NCI-H748 treated with DMSO at 0.1 percent for 48 hours (cell line): Measurements from ENCODE around the gene ROR2.
A peak's percentile ranks its signal among the peaks of the same experiment; 100 is the strongest.

ENCODE experiments used
- DNase-seq: peaks from one replicate; lab custom pipeline; 2025; lab: John Stamatoyannopoulos, UW

ROR2 gene

DNA sequence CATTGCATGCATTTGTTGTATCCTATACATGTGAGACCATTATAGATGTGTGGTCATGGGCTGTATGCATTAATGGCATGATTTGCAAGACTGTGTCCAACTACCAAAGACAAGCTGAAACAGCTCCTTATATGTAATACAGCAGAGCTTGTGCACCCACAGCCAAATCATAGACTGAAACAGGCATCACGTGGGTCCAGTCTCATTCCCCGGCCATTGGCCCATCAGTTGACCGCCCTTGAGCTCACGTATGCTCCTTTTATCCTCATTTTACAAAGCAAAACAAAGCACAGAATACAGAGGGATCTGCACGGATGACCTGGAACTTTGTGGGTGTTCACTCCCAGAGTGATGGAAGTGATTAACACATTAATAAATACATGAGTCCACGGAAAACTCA is 109.1 kb downstream of the ROR2 start:
- DNase-seq: no peak

- DNase-seq: no peak
Observed at GRCh38 chr9:91840469-91840868, 109.6 kb downstream of the ROR2 start.

DNA sequence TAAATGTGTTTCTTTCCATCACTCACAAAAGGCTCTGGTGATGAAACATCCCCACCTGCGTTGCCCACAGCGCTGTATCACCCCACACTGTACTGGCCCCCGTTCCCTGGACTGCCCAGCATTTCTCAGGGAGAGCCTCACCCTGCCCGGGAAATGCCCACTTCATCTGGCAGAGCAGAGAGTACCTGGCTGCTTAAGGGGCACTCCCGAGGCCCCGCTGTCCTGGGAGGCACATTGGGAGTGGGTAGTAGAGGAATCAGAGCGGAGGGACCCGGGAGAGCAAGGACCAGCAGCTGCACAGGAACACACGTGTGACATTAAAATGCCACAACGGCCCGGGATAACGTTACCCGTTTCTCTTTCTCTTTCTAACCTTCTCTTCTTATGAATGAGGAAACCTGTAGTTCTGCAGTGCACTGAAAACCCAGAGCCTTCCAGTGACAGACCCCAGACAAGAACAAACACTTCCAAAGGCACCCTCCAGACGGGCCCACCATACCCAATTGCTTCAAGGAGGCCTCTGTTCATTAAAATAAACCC is 110.0 kb downstream of the ROR2 start:
- DNase-seq: no peak

- DNase-seq: peak; percentile 6
Observed at GRCh38 chr9:91837981-91838731, 111.9 kb downstream of the ROR2 start.

DNA sequence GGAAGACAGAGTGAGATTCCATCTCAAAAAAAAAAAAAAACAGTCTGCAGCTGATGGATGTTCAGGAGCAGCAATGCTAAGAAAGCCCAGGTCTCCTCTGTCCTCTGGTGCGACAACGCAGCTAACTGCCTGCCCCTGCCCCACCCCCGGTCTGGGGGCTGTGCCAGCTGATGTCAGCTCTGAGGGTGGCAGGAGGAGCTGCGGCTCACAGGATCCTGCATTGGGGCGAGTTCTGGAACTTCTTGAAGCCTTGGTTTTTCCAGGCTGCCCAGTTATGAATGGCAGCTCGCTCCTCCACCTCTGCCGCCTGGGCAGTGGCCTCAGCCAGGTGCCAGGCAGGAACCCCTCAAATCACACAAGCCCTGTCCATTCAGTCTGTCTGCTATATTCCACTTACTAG is 113.5 kb downstream of the ROR2 start:
- DNase-seq: no peak

- no peak for DNase-seq
Observed at GRCh38 chr9:91835632-91836031, 114.4 kb downstream of the ROR2 start.

GRCh38 chr9:91835216-91835615 is 114.8 kb downstream of the ROR2 start:
- no peak for DNase-seq

DNA sequence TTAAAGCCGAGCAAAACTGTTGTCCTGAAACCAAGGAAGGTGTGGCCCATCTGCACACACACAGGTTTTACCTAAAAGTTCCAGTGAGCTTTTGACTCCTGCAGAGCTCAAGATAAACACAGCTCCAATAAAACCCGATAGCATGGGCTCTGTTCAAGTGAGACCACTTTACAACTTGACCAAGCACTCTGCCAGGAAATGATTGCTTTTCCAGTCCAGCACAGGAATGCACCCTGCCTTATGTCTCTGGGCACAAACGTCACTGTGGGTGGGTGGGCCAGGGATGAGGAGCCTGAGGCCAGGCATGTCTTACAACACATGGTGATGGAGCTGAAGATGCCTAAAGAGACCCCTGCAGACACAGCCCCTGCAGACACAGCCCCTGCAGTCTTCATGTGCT is 115.3 kb downstream of the ROR2 start:
- DNase-seq: no peak

DNA sequence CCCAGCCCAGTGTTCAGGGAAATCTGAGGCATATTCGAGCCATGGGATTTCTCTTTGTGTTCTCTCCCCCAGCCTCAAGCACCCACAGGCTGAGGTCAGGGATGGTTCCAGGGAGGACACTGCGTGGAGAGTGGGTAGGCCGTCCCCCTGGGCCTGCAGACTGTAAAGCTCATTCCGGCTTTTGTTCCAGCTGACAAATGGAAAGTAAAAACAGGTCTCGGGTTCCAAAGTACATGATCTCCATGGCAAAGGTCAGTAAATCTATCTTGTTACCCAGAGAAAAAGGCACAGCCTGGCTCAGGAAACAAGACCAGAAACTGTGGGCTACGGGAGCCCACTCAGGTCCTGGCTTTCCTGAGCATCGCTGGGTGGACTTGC is 116.2 kb downstream of the ROR2 start:
- no peak for DNase-seq

DNA sequence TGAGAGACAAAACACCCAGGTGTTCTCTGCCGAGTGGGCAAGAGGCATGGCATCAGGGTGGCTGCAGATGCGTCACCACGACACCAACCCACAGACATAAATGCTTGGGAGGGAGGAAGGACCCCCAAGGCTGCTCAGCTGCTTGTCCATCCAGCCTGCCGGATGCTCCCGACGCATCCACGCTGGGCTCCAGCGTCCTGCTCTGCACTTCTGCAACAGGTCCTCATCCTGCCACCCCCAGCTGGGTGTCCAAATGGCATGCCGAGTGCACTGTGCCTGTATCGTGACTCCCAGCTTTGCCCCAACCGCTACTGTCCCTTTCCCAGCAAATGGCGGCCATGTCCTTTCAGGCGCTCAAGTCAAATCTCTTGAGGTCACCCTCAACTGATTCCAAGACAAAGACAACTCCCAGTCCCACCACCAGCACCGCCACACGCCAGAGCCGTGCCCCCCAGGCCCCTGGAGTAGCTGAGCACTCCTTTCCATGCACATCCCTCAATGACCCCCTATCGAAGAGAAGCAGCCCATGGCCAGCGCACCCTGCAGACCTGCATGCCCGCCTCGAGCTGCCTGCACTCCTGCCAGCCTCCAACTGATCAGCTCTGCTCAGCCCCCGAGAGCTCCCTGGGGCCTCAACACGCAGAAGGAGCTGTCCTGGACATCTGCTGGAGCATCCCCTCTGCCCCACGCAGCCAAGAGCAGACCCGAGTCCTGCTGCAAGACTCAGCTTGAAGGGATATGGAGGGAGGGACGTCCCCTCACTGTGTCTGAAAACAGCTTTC is 116.7 kb downstream of the ROR2 start:
- DNase-seq: no peak

DNA sequence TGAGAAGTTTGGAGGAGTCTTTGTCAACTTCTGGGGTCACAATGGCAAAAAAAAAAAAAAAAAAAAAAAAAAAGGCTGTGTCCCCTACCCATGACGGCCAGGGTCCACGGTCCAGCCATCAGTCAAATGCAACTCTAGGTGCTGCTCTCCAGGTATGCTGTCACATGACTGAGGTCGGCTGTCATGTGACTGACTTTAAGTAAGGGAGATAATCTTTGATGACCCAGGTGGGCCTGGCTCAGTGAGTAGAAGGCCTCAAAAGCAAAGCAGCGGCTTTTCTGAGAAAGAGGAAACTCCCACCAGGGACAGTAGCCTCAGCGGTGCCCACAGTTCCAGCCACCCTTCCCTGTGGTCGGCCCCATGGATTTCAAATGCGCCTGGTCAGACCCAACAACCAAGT is 117.7 kb downstream of the ROR2 start:
- DNase-seq: no peak

DNA sequence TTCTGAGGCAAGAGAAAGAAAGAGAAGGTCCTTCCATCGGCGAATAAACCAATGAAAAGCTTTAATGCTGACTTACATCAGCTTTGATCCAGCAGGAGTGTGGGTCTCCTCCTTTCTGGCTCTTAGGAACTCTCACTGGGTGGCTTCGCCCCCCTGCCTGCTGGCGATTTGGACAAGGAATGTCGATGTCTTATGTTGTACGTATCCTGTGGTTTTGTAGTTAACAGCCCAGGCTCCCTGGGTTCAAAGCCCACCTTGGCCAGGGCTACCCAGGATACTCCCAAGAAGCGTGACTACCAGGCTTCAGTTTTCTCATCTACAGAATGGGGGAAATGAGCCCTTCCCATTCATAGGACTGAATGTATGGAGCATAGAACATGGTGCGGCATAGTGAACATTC is 124.2 kb downstream of the ROR2 start:
- DNase-seq: no peak

GRCh38 chr9:91825422-91825821 is 124.6 kb downstream of the ROR2 start:
- no peak for DNase-seq

GRCh38 chr9:91824601-91825305 is 125.3 kb downstream of the ROR2 start:
- no peak for DNase-seq

- no peak for DNase-seq
Observed at GRCh38 chr9:91824151-91824550, 125.9 kb downstream of the ROR2 start.

- DNase-seq: no peak
Observed at GRCh38 chr9:91820949-91821880, 128.8 kb downstream of the ROR2 start.

- no peak for DNase-seq
Observed at GRCh38 chr9:91820126-91820750, 129.8 kb downstream of the ROR2 start.

GRCh38 chr9:91818647-91819403 is 131.2 kb downstream of the ROR2 start:
- DNase-seq: no peak

GRCh38 chr9:91818225-91818585 is 131.8 kb downstream of the ROR2 start:
- no peak for DNase-seq

DNA sequence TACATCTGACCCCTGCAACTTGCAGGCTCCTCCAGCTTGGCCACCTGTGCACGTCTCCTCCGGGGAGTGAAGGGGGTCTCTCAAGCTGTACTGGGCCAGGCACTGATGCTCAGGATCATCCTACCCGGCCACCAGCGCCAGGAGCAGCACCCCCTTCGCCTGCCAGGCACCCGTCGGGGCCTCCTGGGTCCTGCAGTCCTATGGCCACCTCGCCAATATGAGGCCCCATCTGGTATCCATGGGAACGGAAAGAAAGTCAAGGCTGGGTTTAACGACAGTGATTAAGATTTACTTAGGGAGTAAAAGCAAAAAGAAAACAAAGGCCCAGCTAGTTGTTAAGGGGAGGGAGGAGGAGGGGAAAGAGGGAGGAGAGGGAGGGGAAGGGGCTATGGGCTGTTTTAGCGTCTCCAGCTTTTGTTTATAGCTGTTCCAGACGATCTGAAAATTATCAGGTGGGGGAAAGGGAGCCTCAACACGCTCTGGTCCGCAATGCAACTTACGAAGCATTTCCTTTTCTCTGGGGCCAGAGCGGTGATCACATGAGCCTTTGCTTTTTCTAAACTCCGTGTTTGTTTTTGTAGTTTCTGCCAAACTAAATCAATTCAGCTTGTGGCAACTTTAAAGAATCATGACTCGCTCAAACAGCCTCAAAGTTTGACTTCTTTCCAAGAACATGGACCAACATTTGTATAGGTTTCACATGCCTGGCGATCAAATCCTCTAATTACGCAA is 132.4 kb downstream of the ROR2 start:
- DNase-seq: peak; percentile 32
